Epithelial cell of esophagus (primary cell): ENCODE results near the gene GNG7.

Experiments used
- DNase-seq: peaks from one replicate; pipeline ENCODE4 v3.0.0; 2010; ENCODE audit warnings: low read depth
- H3K4me3 ChIP-seq: 2 replicates; pipeline ENCODE4 v1.5.1; 2011; ENCODE audit warnings: mild to moderate bottlenecking, low read length, control low read depth
- TF ChIP-seq, protein P1 (sequence below): IDR thresholded peaks from 2 replicates; pipeline ENCODE4 v1.5.1; 2011; ENCODE audit warnings: low read depth, mild to moderate bottlenecking, low read length, control low read depth, inconsistent platforms; ENCODE audit not compliant: insufficient read depth; ENCODE audit errors: missing control alignments

GNG7 gene

DNA sequence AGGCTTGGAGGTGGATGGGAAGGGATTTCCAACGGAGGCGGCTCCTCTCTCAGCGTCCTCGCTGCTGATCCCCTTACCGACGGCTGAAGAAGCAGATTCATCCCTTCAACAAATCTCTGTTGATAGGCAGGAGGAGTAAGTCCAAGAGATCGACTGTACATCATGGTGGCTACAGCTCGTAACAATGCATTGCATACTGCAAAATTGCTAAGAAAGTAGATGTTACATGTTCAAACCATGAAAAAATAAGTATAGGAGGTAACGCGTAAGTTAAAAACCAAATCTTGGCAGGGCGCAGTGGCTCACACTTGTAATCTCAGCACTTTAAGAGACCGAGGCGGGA is 37.8 kb upstream of the GNG7 start:
- TF ChIP-seq, protein P1, sequence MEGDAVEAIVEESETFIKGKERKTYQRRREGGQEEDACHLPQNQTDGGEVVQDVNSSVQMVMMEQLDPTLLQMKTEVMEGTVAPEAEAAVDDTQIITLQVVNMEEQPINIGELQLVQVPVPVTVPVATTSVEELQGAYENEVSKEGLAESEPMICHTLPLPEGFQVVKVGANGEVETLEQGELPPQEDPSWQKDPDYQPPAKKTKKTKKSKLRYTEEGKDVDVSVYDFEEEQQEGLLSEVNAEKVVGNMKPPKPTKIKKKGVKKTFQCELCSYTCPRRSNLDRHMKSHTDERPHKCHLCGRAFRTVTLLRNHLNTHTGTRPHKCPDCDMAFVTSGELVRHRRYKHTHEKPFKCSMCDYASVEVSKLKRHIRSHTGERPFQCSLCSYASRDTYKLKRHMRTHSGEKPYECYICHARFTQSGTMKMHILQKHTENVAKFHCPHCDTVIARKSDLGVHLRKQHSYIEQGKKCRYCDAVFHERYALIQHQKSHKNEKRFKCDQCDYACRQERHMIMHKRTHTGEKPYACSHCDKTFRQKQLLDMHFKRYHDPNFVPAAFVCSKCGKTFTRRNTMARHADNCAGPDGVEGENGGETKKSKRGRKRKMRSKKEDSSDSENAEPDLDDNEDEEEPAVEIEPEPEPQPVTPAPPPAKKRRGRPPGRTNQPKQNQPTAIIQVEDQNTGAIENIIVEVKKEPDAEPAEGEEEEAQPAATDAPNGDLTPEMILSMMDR, result no peak
- no peak for DNase-seq
- no peak overlapping the region for H3K4me3 ChIP-seq

DNA sequence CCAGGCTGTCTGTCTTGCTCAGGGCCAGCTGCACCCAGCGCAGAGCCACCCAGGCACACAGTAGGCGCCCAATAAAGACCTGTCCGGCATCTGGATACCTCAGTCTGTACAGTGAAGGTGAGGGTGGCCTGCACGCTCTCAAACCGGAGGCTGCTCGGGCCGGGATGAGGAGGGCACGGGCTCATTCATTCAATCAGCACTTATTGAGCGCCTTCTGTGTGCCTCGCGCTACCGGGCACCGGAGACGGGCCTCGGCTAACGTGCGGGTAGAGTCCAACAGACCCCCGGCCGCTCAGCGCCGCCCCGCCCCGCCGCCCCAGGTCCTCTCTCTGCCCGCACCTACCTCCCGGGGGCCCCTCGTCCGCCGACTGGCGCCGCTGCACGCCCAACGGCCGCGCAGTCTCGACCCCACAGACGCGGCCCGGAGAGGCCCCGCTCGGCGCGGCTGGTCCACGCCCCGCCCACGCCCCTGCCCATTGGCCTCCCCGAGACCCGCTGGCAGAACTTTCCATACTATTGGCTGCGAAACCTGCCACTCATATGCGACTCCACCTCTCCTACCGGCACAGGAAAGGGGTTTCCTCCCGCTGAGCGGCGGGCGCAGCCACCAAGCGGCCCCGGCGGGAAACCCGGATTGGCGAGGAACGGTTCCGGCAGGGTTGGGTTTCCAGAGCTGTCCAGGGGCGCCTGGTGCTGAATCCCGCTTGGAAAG is 37.3 kb upstream of the GNG7 start, which contains the start of gene SLC39A3:
Gene SLC39A3 (minus strand): TSS at position 416 of the 712 bp plus-strand sequence. CDS start 2,760 bp downstream, outside the sequence.
- TF ChIP-seq, protein P1, result no peak
- peak within 1 kb of the TSS; percentile 90 for H3K4me3 ChIP-seq
- DNase-seq, result peak; percentile 99

DNA sequence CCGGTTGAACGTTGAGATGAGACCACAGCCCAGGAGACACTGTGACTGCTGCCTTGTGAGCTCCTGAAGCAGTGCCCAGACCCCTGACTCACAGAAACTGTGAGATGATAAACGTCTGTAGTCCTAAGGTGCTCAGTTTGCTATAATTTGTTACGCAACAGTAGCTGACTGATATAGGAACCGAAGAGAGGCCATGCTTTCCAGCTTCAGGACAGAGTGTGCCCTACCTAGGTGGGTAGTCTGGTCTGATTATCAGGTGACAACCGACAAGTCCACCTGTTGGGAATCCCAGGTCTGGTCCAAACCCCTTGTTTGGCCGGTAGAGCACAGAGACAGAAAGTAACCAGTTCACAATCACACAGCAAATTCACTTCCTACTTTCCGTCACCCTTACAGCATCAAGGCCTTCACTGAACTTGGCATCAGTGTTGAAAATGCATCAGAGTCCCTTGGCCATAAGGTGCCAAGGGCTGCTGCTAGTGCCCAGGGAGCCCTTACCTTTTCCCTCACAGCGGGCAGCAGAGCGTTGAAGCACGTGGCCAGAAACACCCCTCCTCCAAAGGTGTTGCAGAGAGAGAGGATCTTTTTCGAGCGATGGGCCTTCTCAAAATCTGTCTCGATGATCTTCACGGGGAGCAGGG is 34.2 kb upstream of the GNG7 start:
- no peak overlapping the region for H3K4me3 ChIP-seq
- no peak for DNase-seq
- TF ChIP-seq, protein P1, result no peak

DNA sequence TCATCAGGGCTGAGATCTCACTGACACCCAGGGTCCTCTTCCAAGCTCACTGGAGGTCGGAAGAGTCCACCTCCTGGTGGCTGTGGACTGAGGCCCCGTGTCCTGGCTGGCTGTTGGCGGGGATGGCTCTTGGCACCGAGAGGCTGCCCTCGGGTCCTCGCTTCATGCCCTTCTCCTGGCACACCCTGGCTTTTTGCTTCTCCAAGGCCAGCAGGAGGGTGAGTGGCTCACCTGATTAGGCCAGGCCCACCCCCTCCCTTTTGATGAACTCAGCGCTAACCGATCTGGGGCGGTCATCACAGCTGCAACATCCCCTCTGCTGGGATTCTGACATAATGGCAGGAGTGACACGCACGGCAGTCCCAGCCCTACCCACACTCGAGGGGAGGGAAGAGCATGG is 32.9 kb upstream of the GNG7 start:
- TF ChIP-seq, protein P1, result no peak
- no peak overlapping the region for H3K4me3 ChIP-seq
- no peak for DNase-seq

DNA sequence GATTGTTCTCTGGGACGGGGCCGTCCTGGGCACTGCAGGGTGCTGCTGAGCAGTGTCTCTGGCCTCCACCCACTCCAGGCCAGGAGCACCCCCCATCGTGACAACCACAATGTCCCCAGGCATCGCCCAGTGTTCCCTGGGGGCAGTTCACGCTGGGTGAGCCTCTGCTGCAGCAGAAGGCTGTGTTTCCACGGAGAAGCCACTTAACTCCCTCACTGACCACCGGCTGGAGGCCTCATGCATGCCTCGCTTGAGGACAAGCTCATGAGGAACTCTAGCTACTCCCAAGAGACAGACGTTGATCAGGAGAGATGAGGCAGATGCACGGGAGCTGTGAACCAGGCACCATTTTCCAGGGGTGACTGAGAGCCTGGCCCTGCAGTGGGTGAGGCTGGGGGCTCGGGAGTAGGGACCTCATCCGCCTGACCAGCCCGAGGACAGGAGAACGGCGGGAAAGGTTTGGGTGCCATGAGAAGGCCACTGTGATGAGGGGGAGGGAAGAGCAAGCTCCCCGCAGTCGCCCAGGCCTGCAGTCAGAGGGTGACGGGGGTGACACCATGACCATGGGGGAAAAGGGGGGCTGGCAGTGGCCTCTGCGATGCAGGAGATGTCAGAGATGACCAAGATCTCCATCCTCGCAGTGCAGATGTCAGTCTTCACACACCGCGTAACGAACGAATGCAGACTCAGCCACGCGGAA is 32.2 kb upstream of the GNG7 start:
- no peak overlapping the region for H3K4me3 ChIP-seq
- no peak for DNase-seq
- TF ChIP-seq, protein P1, result no peak

DNA sequence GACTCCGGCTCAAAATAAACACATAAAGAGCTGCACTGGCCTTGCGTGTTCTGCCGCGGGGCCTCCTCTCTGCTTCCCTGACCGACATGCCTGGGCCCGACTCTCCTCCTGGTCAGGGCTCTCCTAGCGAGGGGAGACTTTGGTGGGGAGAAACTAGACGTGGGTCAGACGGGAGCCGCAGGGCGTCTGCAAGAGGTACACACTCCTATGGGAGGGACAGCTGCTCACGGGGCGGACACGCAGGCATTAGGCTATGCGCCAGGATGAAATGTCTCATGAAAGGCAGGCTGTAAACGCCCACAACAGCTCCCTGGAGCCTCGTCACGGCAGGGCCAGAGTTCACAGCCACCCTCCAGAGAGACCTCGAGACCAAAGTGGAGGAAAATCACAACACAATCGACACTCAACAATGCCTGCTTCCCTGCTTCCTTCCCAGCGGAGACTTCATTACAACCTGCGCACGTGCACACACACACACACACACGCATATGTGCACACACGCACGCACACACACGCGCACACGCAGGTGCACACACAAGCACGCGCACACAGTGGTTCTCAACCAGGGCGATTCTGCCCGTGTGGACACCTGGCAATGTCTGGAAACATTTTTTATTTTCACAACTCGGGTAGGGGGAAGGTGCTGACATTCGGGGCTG is 31.6 kb upstream of the GNG7 start:
- TF ChIP-seq, protein P1, result no peak
- DNase-seq, result peak; percentile 82
- H3K4me3 ChIP-seq, result no peak overlapping the region
